HFF-Myc (cell line): ENCODE results near the gene CCSAP.

Experiments
- DNase-seq: peaks from one replicate; pipeline ENCODE4 v3.0.0-alpha.2; 2011; ENCODE audit warnings: low read depth; ENCODE audit errors: extremely low read depth
- H3K4me3 ChIP-seq: replicated peaks from 2 replicates; pipeline ENCODE4 v1.5.1; 2011; ENCODE audit warnings: low read depth, mild to moderate bottlenecking, control low read depth, low read length
- TF ChIP-seq, protein P1 (sequence below): IDR thresholded peaks from 2 replicates; pipeline ENCODE4 v1.5.1; 2012; ENCODE audit warnings: mild to moderate bottlenecking, low read depth, low read length, control low read depth; ENCODE audit errors: missing control alignments

Gene CCSAP

DNA sequence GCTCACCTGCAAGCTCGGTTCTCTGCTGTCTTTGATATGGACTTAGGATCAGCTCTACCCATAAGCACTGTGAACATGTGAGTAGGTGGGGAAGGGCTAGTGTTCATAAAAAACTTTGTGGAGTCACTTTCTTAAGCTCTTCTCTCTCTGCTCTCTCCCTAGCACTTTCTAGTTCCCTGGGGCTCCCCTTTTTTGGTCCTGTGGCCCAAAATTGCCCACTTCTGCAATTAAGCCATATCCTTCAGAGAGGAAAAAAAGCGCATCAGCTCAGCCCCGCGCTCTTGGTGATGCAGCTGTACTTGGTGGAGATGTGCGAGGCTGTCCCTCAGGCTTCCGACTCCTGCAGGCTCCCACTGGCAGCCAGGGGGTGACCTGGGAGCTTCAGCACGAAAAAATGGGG lies 23.4 kb downstream of the CCSAP start:
- TF ChIP-seq, protein P1, sequence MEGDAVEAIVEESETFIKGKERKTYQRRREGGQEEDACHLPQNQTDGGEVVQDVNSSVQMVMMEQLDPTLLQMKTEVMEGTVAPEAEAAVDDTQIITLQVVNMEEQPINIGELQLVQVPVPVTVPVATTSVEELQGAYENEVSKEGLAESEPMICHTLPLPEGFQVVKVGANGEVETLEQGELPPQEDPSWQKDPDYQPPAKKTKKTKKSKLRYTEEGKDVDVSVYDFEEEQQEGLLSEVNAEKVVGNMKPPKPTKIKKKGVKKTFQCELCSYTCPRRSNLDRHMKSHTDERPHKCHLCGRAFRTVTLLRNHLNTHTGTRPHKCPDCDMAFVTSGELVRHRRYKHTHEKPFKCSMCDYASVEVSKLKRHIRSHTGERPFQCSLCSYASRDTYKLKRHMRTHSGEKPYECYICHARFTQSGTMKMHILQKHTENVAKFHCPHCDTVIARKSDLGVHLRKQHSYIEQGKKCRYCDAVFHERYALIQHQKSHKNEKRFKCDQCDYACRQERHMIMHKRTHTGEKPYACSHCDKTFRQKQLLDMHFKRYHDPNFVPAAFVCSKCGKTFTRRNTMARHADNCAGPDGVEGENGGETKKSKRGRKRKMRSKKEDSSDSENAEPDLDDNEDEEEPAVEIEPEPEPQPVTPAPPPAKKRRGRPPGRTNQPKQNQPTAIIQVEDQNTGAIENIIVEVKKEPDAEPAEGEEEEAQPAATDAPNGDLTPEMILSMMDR, result no peak
- DNase-seq, result no peak
- H3K4me3 ChIP-seq, result no peak overlapping the region

DNA sequence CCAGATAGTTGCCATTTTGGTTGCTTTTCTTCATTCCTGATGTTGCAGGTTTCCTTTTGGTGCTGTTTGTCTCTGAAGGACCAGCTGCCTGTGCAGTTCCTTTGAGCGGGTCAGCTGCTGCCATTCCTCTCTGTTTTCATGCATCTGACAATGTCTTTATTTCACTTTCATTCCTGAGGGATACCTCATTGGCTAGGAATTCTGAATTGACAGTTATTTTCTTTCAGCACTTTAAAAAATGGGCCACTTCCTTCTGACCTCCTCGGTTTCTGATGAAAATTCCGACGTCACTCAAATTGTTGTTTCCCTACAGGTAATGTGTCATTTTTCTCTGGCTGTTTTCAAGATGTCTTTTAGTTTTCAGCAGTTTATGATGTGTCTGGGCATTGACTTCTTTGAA lies 24.8 kb downstream of the CCSAP start:
- TF ChIP-seq, protein P1, result no peak
- no peak for DNase-seq
- no peak overlapping the region for H3K4me3 ChIP-seq

DNA sequence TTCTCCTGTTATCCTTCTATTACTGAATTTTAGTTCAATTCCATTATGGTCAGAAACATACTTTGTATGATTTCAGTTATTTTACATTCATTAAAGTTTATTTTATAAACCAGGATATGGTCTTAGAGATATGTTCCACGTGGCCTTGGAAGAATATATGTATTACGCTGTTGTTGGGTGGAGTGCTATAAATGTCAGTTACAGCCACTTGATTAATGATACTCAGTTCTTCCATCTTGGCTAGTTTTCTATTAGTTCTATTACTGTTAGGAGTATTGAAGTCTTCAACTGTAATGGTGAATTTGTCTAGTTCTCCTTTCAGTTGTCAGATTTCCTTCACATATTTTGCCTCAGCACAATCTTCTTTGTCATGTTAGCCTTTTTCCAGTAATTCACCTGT lies 26.7 kb downstream of the CCSAP start:
- H3K4me3 ChIP-seq, result no peak overlapping the region
- TF ChIP-seq, protein P1, result no peak
- DNase-seq, result no peak

DNA sequence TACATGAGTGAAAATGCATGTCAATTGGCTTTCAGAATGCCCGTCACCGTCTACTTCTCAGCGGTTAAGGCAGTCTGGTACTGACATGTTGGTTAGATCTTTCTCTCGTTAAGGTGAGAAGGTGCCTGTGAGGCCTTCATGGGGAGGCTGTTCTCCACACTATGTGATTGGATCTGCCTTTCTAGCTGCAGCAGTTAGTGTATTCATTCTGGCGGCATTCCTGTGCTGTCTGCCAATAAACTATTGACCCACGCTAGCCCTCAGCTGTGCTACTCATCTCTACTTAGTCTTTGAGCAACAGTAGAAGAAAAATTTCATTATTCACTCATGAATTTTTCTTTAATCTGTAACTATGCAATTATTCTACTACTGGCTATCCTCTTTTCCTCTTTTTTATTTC lies 32.0 kb downstream of the CCSAP start:
- TF ChIP-seq, protein P1, result no peak
- no peak overlapping the region for H3K4me3 ChIP-seq
- no peak for DNase-seq

DNA sequence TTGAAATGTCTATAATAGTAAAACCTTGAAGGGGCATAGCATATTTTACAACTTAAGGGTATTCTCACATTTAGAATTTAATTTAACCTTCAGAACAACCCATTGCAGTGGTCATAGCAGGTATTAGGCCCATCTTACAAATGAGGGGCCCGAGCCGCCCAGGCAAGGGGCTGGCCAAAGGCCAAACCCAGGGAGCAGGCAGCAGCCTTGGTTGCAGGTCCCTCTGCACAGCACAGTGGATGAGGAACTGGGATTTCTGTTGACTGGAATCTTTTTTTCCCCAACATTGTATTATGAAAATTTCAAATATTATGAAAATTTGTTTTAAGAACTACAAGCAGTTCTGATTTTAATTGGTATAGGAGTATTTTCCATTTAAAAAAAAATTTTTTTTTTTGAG lies 33.2 kb downstream of the CCSAP start:
- no peak for DNase-seq
- TF ChIP-seq, protein P1, result no peak

DNA sequence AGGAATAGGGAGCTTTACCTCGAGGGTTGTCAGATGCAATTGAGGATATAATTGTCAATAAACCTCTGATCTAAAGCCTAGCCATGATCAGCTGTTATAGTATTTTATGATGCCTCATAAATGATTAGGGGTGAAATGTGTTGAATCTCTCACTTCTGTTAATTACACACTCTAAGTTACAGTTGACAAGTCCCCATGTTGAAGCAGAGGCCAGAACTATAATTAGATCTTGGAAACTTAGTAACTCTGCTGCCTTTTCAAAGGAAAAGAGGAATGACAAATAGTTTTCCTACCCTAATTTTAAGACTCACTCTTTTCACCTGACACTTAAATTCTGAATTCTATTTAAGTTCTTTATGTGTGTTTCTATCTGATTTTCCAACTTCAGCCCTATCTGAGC lies 33.8 kb downstream of the CCSAP start:
- DNase-seq, result no peak
- TF ChIP-seq, protein P1, result no peak
- no peak overlapping the region for H3K4me3 ChIP-seq

More for the DNA sequence above, 33.2 kb downstream of the CCSAP start:
- H3K4me3 ChIP-seq, result no peak overlapping the region

DNA sequence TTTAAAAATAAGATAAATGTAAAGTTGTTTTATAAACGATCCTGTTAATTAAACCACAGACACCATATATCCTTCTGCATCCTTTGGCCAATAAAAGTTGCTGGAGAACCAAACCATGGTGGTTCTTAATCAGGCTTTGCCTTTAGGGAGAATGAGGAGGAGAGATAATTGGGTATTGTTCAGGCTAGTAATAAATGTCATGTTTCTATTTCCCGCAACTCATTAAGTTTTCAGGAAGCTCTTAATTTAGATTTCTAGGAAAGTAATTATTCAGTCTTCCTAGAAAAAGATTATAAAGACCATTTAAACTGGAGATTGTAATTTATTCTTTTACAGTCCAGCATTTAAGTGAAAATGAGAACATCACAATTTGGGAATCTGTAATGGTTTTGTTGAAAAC lies 37.5 kb downstream of the CCSAP start:
- no peak overlapping the region for H3K4me3 ChIP-seq
- no peak for DNase-seq
- TF ChIP-seq, protein P1, result no peak
